Right renal pelvis (tissue), 4 donors: ENCODE measurements around the gene KLHL14. TPM values are rescaled to one million over a fixed set of nuclear protein-coding genes. Genes with fewer than 3 reads are reported as not detected.
"Not testable (repeated sequence)": the region's sequence is repeated elsewhere in the genome, so short reads cannot be mapped to it uniquely, and the experiment has no call there.

Experiments used
- DNase-seq, 4 donors: peaks; one replicate each; pipeline ENCODE4 v3.0.0-alpha.2; 2013; ENCODE audit warnings: low read depth in 4 of 4, low spot score in 3 of 4, missing footprints in 1 of 4
- polyA plus RNA-seq, 4 donors: library from polyadenylated mRNA; unstranded; fragments of 120-200 nt; gene quantifications; one replicate each; pipeline ENCODE4 v1.2.1, GENCODE V29; 2013; ENCODE audit not compliant: insufficient read length in 4 of 4

Gene KLHL14
- polyA plus RNA-seq, 4 donors, result 25.0 to 29.9 (median 28.1) TPM

GRCh38 chr18:32661486-32662299 is 111.1 kb downstream of the KLHL14 start:
- DNase-seq, result no peak

GRCh38 chr18:32654507-32654906 is 118.3 kb downstream of the KLHL14 start:
- DNase-seq, result not testable (repeated sequence)

GRCh38 chr18:32637659-32638058 is 135.2 kb downstream of the KLHL14 start:
- DNase-seq, result not testable (repeated sequence)

GRCh38 chr18:32637226-32637625 is 135.6 kb downstream of the KLHL14 start:
- DNase-seq, result no peak

GRCh38 chr18:32634876-32635431 is 137.9 kb downstream of the KLHL14 start:
- DNase-seq, result no peak

- DNase-seq, result no peak
Observed at GRCh38 chr18:32629981-32630700, 142.7 kb downstream of the KLHL14 start.

GRCh38 chr18:32629292-32629691 is 143.5 kb downstream of the KLHL14 start:
- DNase-seq, result no peak

- no peak for DNase-seq
Observed at GRCh38 chr18:32624182-32624723, 148.6 kb downstream of the KLHL14 start.

GRCh38 chr18:32623563-32623962 is 149.3 kb downstream of the KLHL14 start:
- DNase-seq, result no peak
